ENCODE measurements around the gene PRIM2.
"Not testable (repeated sequence)": the region's sequence is repeated elsewhere in the genome, so short reads cannot be mapped to it uniquely, and the experiment has no call there.

Gene PRIM2

GRCh38 chr6:57329933-57330332 lies 12.5 kb downstream of the PRIM2 start:
- DNase-seq (ENCODE audit: low read depth in 1 of 2, low spot score in 1 of 2) = no peak
- no peaks in the 10 kb centered on the region for H3K27me3 ChIP-seq (ENCODE audit: insufficient read depth, poor library complexity, severe bottlenecking)
- no peak overlapping the region for H3K27ac ChIP-seq (replicated peaks)
- no peak overlapping the region for H3K4me3 ChIP-seq (replicated peaks; ENCODE audit: insufficient read depth, low read length)
- TF ChIP-seq, protein P1, sequence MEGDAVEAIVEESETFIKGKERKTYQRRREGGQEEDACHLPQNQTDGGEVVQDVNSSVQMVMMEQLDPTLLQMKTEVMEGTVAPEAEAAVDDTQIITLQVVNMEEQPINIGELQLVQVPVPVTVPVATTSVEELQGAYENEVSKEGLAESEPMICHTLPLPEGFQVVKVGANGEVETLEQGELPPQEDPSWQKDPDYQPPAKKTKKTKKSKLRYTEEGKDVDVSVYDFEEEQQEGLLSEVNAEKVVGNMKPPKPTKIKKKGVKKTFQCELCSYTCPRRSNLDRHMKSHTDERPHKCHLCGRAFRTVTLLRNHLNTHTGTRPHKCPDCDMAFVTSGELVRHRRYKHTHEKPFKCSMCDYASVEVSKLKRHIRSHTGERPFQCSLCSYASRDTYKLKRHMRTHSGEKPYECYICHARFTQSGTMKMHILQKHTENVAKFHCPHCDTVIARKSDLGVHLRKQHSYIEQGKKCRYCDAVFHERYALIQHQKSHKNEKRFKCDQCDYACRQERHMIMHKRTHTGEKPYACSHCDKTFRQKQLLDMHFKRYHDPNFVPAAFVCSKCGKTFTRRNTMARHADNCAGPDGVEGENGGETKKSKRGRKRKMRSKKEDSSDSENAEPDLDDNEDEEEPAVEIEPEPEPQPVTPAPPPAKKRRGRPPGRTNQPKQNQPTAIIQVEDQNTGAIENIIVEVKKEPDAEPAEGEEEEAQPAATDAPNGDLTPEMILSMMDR (IDR thresholded peaks at IDR 0.05; ENCODE audit: insufficient read depth, low read length) = no peak
- TF ChIP-seq POLR2AphosphoS5 (IDR thresholded peaks at IDR 0.05; ENCODE audit: low read depth) (no peak), REST (IDR thresholded peaks at IDR 0.05; ENCODE audit: insufficient replicate concordance, low read depth) (no peak), SPI1 (IDR thresholded peaks at IDR 0.05; ENCODE audit: borderline replicate concordance, low read depth) (no peak), GABPA (IDR thresholded peaks at IDR 0.05; ENCODE audit: low read depth) (no peak)

GRCh38 chr6:57342148-57342669 lies 24.8 kb downstream of the PRIM2 start:
- no peaks in the 10 kb centered on the region for H3K27me3 ChIP-seq (ENCODE audit: insufficient read depth, poor library complexity, severe bottlenecking)
- H3K4me3 ChIP-seq (replicated peaks; ENCODE audit: insufficient read depth, low read length) = no peak overlapping the region
- no peak overlapping the region for H3K27ac ChIP-seq (replicated peaks)
- TF ChIP-seq REST (IDR thresholded peaks at IDR 0.05; ENCODE audit: insufficient replicate concordance, low read depth) = peak; percentile 57
- TF ChIP-seq, protein P1 (IDR thresholded peaks at IDR 0.05; ENCODE audit: insufficient read depth, low read length) = no peak
- no peak for DNase-seq (ENCODE audit: low read depth in 1 of 2, low spot score in 1 of 2)

DNA sequence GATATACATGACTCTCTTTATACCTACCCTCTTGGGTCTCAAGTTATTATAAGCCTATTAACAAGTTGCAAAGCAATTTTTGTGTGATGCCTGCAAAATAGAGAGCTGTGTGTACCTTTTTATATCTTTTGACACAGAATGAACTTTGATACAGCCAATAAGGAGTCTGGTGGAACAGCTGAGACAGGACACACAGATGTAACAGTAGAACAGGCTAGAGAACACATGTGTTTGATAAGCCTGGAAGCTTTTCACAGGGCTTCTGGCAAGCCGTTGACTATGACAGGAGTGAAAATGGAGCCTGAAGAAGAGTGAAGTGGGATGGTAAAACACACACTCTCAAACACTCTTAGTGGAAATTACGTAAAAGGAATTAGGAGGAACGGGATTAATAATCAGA lies 25.9 kb downstream of the PRIM2 start:
- not testable (repeated sequence) for H3K27me3 ChIP-seq (ENCODE audit: insufficient read depth, poor library complexity, severe bottlenecking)

GRCh38 chr6:57346715-57347114 lies 29.3 kb downstream of the PRIM2 start:
- not testable (repeated sequence) for H3K4me3 ChIP-seq (replicated peaks; ENCODE audit: insufficient read depth, low read length); H3K27ac ChIP-seq (replicated peaks); H3K27me3 ChIP-seq (ENCODE audit: insufficient read depth, poor library complexity, severe bottlenecking); DNase-seq (ENCODE audit: low read depth in 1 of 2, low spot score in 1 of 2)

More for the DNA sequence above, 25.9 kb downstream of the PRIM2 start:
- DNase-seq (ENCODE audit: low read depth in 1 of 2, low spot score in 1 of 2); H3K4me3 ChIP-seq (replicated peaks; ENCODE audit: insufficient read depth, low read length); H3K27ac ChIP-seq (replicated peaks): not testable (repeated sequence)

DNA sequence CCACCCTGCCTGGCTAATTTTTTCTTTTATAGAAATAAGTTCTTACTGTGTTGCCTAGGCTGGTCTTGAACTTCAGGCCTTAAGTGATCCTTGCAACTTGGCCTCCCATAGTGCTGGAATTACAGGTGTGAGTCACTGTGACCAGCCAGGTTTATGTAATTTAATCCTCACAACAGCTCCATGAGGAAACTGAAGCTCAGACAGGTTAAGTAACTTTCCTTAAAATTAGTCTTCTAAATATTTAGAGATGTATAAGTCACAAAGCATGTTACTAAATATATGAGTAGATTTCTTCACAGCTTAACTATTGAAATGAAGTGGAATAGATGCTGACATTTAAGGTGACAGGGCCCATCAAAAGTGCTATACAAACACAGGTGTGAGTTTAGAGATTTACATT lies 30.2 kb downstream of the PRIM2 start:
- H3K27ac ChIP-seq (replicated peaks); DNase-seq (ENCODE audit: low read depth in 1 of 2, low spot score in 1 of 2); H3K27me3 ChIP-seq (ENCODE audit: insufficient read depth, poor library complexity, severe bottlenecking); H3K4me3 ChIP-seq (replicated peaks; ENCODE audit: insufficient read depth, low read length): not testable (repeated sequence)
